GM12801 (cell line): Measurements from ENCODE around the gene LRRC71.

Experiments
- CTCF ChIP-seq: IDR thresholded peaks from one replicate; pipeline ENCODE4 v1.5.1; 2011; ENCODE audit warnings: control low read depth; ENCODE audit not compliant: insufficient read length; ENCODE audit errors: extremely low read depth

LRRC71 gene

GRCh38 chr1:156879876-156880275 is 40.6 kb upstream of the LRRC71 start:
- no peak for TF ChIP-seq CTCF

- TF ChIP-seq CTCF = no peak
These were observed 40.0 kb upstream of the LRRC71 start for GRCh38 chr1:156880473-156880872.

GRCh38 chr1:156881101-156881500 is 39.3 kb upstream of the LRRC71 start:
- TF ChIP-seq CTCF = no peak

GRCh38 chr1:156881663-156882062 is 38.8 kb upstream of the LRRC71 start:
- TF ChIP-seq CTCF = no peak

- no peak for TF ChIP-seq CTCF
These were observed 37.9 kb upstream of the LRRC71 start for GRCh38 chr1:156882543-156882942.

- TF ChIP-seq CTCF = no peak
These were observed 36.5 kb upstream of the LRRC71 start for GRCh38 chr1:156883919-156884318.

GRCh38 chr1:156884560-156885184 is 35.8 kb upstream of the LRRC71 start:
- TF ChIP-seq CTCF = no peak
